ENCODE results near the gene KCNS3.
"Not testable (repeated sequence)": the region's sequence is repeated elsewhere in the genome, so short reads cannot be mapped to it uniquely, and the experiment has no call there.

The KCNS3 gene

GRCh38 chr2:17950006-17950405, 71.5 kb downstream of the KCNS3 start:
- DNase-seq = no peak

GRCh38 chr2:17951563-17951962, 73.1 kb downstream of the KCNS3 start:
- DNase-seq = no peak

GRCh38 chr2:17958466-17959092, 80.1 kb downstream of the KCNS3 start:
- peak; percentile 49 for DNase-seq

- DNase-seq = no peak
Observed at GRCh38 chr2:17959356-17959755, 80.9 kb downstream of the KCNS3 start.

- DNase-seq = no peak
Observed at GRCh38 chr2:17959833-17960232, 81.4 kb downstream of the KCNS3 start.

- no peak for DNase-seq
Observed at GRCh38 chr2:17960925-17961324, 82.5 kb downstream of the KCNS3 start.

GRCh38 chr2:17961789-17962188, 83.3 kb downstream of the KCNS3 start:
- no peak for DNase-seq

- no peak for DNase-seq
Observed at GRCh38 chr2:17962876-17963275, 84.4 kb downstream of the KCNS3 start.

GRCh38 chr2:17963571-17963970, 85.1 kb downstream of the KCNS3 start:
- DNase-seq = not testable (repeated sequence)

- no peak for DNase-seq
Observed at GRCh38 chr2:17965196-17965595, 86.7 kb downstream of the KCNS3 start.

- no peak for DNase-seq
Observed at GRCh38 chr2:17966798-17967197, 88.3 kb downstream of the KCNS3 start.

GRCh38 chr2:17969661-17970060, 91.2 kb downstream of the KCNS3 start:
- no peak for DNase-seq

- DNase-seq = no peak
Observed at GRCh38 chr2:17971531-17972125, 93.2 kb downstream of the KCNS3 start.

- no peak for DNase-seq
Observed at GRCh38 chr2:17972991-17973390, 94.5 kb downstream of the KCNS3 start.

GRCh38 chr2:17975401-17975800, 96.9 kb downstream of the KCNS3 start:
- DNase-seq = no peak

GRCh38 chr2:17976871-17977746, 98.6 kb downstream of the KCNS3 start:
- no peak for DNase-seq

- no peak for DNase-seq
Observed at GRCh38 chr2:17979707-17980106, 101.2 kb downstream of the KCNS3 start.

- DNase-seq = no peak
Observed at GRCh38 chr2:17981936-17982335, 103.5 kb downstream of the KCNS3 start.

Data from midbrain (tissue), 1 donor.